Measurements from ENCODE around the gene BRD1.

- TF ChIP-seq REST (IDR thresholded peaks at IDR 0.05; ENCODE audit: low read depth) (no peak), TCF12 (IDR thresholded peaks at IDR 0.05; ENCODE audit: low read depth) (no peak), TAF1 (IDR thresholded peaks at IDR 0.05; ENCODE audit: low read depth) (no peak), RAD21 (IDR thresholded peaks at IDR 0.05; ENCODE audit: low read depth) (no peak), TEAD4 (IDR thresholded peaks at IDR 0.05) (no peak), FOXM1 (IDR thresholded peaks at IDR 0.05; ENCODE audit: borderline replicate concordance, low read depth) (no peak), YY1 (IDR thresholded peaks at IDR 0.05; ENCODE audit: low read depth) (no peak)
Measured at GRCh38 chr22:49790912-49791311, 36.8 kb downstream of the BRD1 start.
